Retinal pigment epithelial cell (primary cell): ENCODE results near the gene FANCI.

Experiments used
- DNase-seq: peaks from one replicate; pipeline ENCODE4 v3.0.0-alpha.2; 2010; ENCODE audit warnings: low read depth
- H3K4me3 ChIP-seq: 2 replicates; pipeline ENCODE4 v1.5.1; 2011; ENCODE audit warnings: mild to moderate bottlenecking, low read length, control low read depth, moderate library complexity
- TF ChIP-seq, protein P1 (sequence below): conservative IDR thresholded peaks from 2 replicates; pipeline ENCODE4 v1.5.1; 2011; ENCODE audit warnings: low read depth, low read length, control low read depth, inconsistent platforms

Gene FANCI

DNA sequence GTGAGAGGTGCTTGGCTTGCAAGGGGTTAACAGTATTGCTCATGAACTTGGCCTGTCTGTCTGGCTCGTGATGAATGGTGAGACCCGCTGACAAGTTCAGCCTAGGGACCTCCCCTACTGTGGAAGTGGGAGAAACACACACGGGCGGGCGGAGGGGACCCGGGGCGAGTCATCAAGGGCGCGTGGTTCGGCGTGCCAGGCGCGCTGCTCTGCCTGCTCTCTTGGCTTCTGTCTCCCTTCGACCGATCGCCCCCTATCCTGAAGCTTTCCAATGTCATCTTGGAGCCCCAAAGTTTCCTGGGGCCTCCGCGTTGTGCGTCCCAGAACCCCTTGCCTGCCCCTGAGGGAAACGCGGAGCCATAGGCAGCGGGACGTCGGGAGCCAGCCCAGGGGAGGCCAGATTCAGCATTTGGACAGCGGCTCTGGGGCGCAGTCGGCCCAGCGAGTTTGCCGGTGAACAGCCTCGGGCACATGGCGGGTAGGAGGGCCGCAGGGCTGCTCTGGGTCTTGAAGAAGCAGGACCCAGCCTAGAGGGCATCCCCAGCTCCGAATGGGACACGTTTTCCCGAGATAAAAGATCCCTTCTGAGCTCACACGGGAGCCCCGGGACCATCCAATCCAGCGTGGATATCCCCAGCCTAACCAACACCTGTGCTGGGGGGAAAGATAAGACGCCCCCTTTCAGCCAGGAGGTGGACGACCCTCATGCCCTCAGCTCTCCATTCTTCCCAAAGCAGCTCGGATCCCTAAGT, 117.8 kb downstream of the FANCI start:
- TF ChIP-seq, protein P1, sequence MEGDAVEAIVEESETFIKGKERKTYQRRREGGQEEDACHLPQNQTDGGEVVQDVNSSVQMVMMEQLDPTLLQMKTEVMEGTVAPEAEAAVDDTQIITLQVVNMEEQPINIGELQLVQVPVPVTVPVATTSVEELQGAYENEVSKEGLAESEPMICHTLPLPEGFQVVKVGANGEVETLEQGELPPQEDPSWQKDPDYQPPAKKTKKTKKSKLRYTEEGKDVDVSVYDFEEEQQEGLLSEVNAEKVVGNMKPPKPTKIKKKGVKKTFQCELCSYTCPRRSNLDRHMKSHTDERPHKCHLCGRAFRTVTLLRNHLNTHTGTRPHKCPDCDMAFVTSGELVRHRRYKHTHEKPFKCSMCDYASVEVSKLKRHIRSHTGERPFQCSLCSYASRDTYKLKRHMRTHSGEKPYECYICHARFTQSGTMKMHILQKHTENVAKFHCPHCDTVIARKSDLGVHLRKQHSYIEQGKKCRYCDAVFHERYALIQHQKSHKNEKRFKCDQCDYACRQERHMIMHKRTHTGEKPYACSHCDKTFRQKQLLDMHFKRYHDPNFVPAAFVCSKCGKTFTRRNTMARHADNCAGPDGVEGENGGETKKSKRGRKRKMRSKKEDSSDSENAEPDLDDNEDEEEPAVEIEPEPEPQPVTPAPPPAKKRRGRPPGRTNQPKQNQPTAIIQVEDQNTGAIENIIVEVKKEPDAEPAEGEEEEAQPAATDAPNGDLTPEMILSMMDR: no peak
- H3K4me3 ChIP-seq: no peak overlapping the region
- no peak for DNase-seq

DNA sequence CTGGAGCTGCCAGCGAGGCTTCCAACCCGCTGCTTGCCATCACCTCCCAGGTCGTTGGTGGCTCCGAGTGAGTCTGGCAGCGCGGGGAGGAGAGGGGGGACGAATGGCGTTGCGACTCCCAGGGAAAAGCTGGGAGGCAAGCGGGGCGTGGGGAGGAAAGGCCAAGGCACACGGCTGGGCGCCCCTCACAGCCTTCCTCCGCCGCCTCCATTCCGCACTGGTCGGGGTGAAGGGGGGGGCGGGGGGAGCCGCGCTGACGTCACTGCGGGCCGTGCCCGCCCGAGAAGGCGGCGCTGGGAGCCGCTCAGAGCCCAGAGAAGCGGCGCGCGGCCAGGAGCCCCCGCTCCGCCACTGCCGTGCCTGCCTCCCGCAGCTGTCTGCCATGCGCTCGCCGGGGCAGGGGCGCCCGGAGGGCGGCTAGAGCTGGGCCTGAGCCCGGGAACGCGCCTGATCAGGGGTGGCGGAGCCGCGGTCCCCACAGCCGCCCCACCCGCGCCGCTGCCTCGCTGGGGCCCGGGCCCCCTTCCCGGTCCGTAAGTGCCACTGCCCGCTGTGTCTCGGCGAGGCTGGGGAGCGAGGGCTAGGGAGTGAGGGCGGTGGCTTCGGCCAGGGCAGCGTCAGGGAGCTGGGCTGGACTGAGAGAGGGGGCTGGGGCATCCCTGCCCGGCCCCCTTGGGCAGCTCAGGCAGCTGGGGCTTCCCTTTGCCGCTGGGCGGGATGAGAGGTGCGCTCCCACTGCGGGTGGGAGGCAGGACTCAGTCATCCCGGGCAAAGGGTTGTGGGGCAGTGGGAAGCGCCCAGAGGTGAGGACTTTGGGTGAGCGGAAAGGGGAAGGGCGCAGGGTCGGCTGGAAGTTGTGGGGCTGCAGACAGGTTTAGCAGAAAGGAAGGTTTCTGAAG, 118.7 kb downstream of the FANCI start:
- H3K4me3 ChIP-seq: no peak overlapping the region
- TF ChIP-seq, protein P1: no peak
- no peak for DNase-seq

DNA sequence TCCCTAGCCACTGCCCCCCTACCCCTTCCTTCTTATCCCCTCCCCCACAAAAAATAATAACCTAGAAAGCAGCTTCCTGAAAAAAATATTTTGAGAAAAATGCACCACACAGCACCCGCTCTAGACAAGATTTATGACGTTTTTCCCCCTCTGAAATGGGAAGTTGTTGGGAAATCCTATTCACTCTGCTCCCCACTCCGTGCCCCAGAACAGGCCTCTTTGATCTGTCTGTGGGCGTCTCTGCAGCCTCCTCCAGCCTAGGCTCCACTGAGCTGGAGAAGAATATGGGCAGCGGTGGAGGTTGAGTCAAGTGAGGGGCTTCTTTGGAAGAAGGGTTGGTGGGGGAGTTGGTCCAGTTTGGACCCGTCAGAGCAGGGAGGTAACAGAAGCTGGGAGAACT, 119.4 kb downstream of the FANCI start:
- no peak for DNase-seq
- TF ChIP-seq, protein P1: no peak
- H3K4me3 ChIP-seq: no peak overlapping the region

- DNase-seq: no peak
- TF ChIP-seq, protein P1: no peak
- H3K4me3 ChIP-seq: no peak overlapping the region
These were observed 120.0 kb downstream of the FANCI start for GRCh38 chr15:89363770-89364169.

DNA sequence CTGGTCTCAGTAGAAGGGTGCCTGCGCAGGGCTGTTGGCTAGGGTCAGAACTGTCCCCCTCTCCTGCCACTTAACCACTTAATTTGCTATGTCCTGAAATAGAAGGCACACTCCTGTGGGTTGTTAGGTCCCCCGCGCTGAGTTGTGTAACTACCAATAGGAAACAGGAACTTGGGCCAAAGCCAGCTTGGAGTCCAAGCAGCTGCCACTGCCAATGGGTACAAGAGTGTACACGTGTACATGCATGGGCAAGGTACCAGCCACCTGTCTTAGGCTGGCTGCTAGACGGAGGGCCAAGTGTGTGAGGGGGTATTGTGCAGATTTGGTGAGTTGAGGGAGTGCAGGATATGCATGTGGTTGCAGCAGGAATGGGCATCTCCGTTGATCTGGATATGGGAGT, 120.6 kb downstream of the FANCI start:
- no peak overlapping the region for H3K4me3 ChIP-seq
- TF ChIP-seq, protein P1: no peak
- DNase-seq: no peak

DNA sequence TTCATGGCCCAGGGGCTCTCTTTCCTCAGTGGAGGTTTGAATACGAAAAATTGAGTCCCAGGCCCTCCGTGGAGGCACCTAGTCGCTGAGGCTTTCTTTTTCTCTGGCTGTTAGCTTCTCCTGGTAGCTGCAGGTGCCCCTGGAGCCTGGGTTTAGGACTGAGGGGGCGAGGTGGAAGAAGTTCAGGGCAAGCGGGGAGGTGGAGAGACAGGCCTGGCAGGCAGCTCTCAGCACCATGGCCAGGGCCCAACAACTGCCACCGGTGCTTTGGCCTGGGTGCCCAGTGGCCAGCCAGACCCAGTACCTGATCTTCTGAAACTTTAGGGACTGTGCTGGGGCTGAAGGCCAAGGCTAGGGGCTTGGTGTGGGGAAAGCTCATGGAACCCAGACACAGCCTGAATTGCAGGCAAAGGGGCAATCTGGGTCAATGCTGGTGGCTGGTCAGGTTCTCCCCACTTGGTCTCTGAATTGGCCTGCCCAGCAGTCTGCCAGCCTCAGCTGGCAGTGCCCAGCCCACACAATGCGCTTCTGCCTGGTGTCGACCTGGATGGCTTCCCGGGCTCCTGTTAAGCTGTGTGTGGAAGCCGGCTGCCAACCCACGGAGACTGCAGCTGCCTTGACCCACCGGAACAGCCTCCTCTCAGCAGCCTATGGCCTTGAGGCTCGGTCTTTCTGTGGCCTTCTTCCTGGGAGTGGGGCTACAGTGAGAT, 121.1 kb downstream of the FANCI start:
- no peak for DNase-seq
- no peak overlapping the region for H3K4me3 ChIP-seq
- TF ChIP-seq, protein P1: no peak
